H1 (cell line): Measurements from ENCODE around the gene TBX15. TPM values are rescaled to one million over a fixed set of nuclear protein-coding genes. Genes with fewer than 3 reads are reported as not detected.

ENCODE experiments used
- CTCF ChIA-PET: fragments of 300-600 bp; sonication (Branson Sonifier 250); formaldehyde crosslinking; loops from one replicate; lab custom pipeline; 2021; ENCODE audit not compliant: partially characterized antibody; lab: Charles Lee
- POLR2A ChIA-PET: fragments of 300-600 bp; sonication (Branson Sonifier 250); formaldehyde crosslinking; loops from one replicate; lab custom pipeline; 2021; ENCODE audit warnings: inconsistent platforms; ENCODE audit not compliant: partially characterized antibody; lab: Charles Lee
- DNase-seq, 2 experiments: peaks; one replicate each; pipeline versions ENCODE4 v3.0.0 to v3.0.0-alpha.2; 2010 to 2022; ENCODE audit warnings: low spot score in 2 of 2, low read depth in 1 of 2, mixed read lengths in 1 of 2
- FAIRE-seq: peaks from 2 replicates; lab custom pipeline; 2011; peaks lifted over from hg19 to GRCh38; lab: Jason Lieb, UNC
- H2AFZ ChIP-seq: 2 replicates; pipeline ENCODE4 v1.8.1; 2012; ENCODE audit warnings: low read length, inconsistent platforms
- H2AK5ac ChIP-seq: 2 replicates; pipeline ENCODE4 v1.6.1; 2013; ENCODE audit warnings: low read depth, low read length
- H2BK120ac ChIP-seq: replicated peaks from 2 replicates; pipeline ENCODE3; 2013; ENCODE audit warnings: low read depth, low read length, inconsistent platforms
- H2BK12ac ChIP-seq: 2 replicates; pipeline ENCODE4 v1.6.1; 2013; ENCODE audit warnings: low read depth, low read length
- H2BK15ac ChIP-seq: 2 replicates; pipeline ENCODE4 v1.6.1; 2013; ENCODE audit warnings: low read length
- H2BK20ac ChIP-seq: 2 replicates; pipeline ENCODE4 v1.6.1; 2013; ENCODE audit warnings: low read length
- H2BK5ac ChIP-seq: 2 replicates; pipeline ENCODE4 v1.6.1; 2013; ENCODE audit warnings: low read depth, low read length
- H3K14ac ChIP-seq: 2 replicates; pipeline ENCODE4 v1.6.1; 2013; ENCODE audit warnings: inconsistent platforms; ENCODE audit not compliant: insufficient read length
- H3K18ac ChIP-seq: 2 replicates; pipeline ENCODE4 v1.6.1; 2013; ENCODE audit warnings: low read length; ENCODE audit errors: extremely low read depth
- H3K23ac ChIP-seq: 2 replicates; pipeline ENCODE4 v1.6.1; 2013; ENCODE audit warnings: inconsistent platforms; ENCODE audit not compliant: insufficient read length
- H3K23me2 ChIP-seq: 2 replicates; pipeline ENCODE4 v1.6.1; 2013; ENCODE audit warnings: low read depth, low read length
- H3K27ac ChIP-seq: 2 replicates; pipeline ENCODE4 v1.6.1; 2011; ENCODE audit warnings: low read depth, low read length, inconsistent platforms
- H3K27me3 ChIP-seq, 4 experiments: replicated peaks in 1 of 4; 1 replicate in 1 of 4; 2 replicates in 3 of 4; pipeline versions ENCODE4 v1.6.1 to v1.8.1; 2011 to 2013; ENCODE audit warnings: low read length in 3 of 4, mild to moderate bottlenecking in 3 of 4, inconsistent platforms in 2 of 4, mixed read lengths in 2 of 4, moderate library complexity in 1 of 4; ENCODE audit not compliant: control insufficient read depth in 3 of 4, insufficient read depth in 3 of 4; ENCODE audit errors: extremely low read depth in 1 of 4
- H3K36me3 ChIP-seq, 4 experiments: 2 replicates each; pipeline versions ENCODE4 v1.6.1 to v1.8.1; 2011 to 2013; ENCODE audit warnings: mild to moderate bottlenecking in 4 of 4, low read length in 3 of 4, moderate library complexity in 2 of 4, control low read depth in 1 of 4, inconsistent platforms in 1 of 4; ENCODE audit not compliant: insufficient read depth in 4 of 4, control insufficient read depth in 2 of 4
- H3K4ac ChIP-seq: replicated peaks from 2 replicates; pipeline ENCODE3; 2013; ENCODE audit warnings: low read length, low read depth, mixed read lengths, inconsistent platforms; ENCODE audit not compliant: insufficient read length
- H3K4me1 ChIP-seq, 4 experiments: replicated peaks in 1 of 4; 1 replicate in 1 of 4; 2 replicates in 3 of 4; pipeline versions ENCODE4 v1.6.1 to v1.8.1; 2011 to 2013; ENCODE audit warnings: low read length in 3 of 4, inconsistent platforms in 2 of 4, mixed read lengths in 1 of 4; ENCODE audit not compliant: insufficient read depth in 4 of 4, control insufficient read depth in 3 of 4
- H3K4me2 ChIP-seq, 2 experiments: 2 replicates each; pipeline versions ENCODE4 v1.6.1 to v1.8.1; 2011 to 2013; ENCODE audit warnings: low read depth in 2 of 2, low read length in 2 of 2, control low read depth in 1 of 2, inconsistent platforms in 1 of 2, mild to moderate bottlenecking in 1 of 2; ENCODE audit not compliant: insufficient read depth in 1 of 2
- H3K4me3 ChIP-seq, 4 experiments: fragments of 200-600, 300-600 bp in 1 of 4; sonication (generic), shearing (Covaris generic), sonication (Bioruptor Twin) in 1 of 4; 2 replicates each; pipeline versions ENCODE4 v1.5.1 to v1.8.1; 2011 to 2016; ENCODE audit warnings: low read length in 4 of 4, low read depth in 3 of 4, control low read depth in 2 of 4, inconsistent platforms in 2 of 4, mild to moderate bottlenecking in 2 of 4, mixed read lengths in 1 of 4, moderate library complexity in 1 of 4; ENCODE audit not compliant: insufficient read depth in 2 of 4; ENCODE audit errors: extremely low read depth in 1 of 4
- H3K56ac ChIP-seq: replicated peaks from 2 replicates; pipeline ENCODE3; 2013; ENCODE audit warnings: low read depth, mild to moderate bottlenecking, mixed read lengths, low read length, inconsistent platforms; ENCODE audit not compliant: insufficient read length
- H3K79me1 ChIP-seq: 2 replicates; pipeline ENCODE4 v1.6.1; 2013; ENCODE audit warnings: low read depth, low read length, control low read depth
- H3K79me2 ChIP-seq, 2 experiments: 2 replicates each; pipeline versions ENCODE4 v1.6.1 to v1.8.1; 2012 to 2013; ENCODE audit warnings: low read length in 2 of 2, mild to moderate bottlenecking in 2 of 2, inconsistent platforms in 1 of 2; ENCODE audit not compliant: insufficient read depth in 2 of 2, control insufficient read depth in 1 of 2
- H3K9ac ChIP-seq, 4 experiments: replicated peaks in 1 of 4; 1 replicate in 1 of 4; 2 replicates in 3 of 4; pipeline versions ENCODE4 v1.6.1 to v1.8.1; 2011 to 2013; ENCODE audit warnings: low read depth in 3 of 4, low read length in 3 of 4, control low read depth in 2 of 4, mild to moderate bottlenecking in 2 of 4, moderate library complexity in 2 of 4, inconsistent platforms in 1 of 4; ENCODE audit errors: extremely low read depth in 1 of 4
- H3K9me3 ChIP-seq, 2 experiments: 2 replicates each; pipeline versions ENCODE4 v1.6.1 to v1.8.1; 2012 to 2013; ENCODE audit warnings: mild to moderate bottlenecking in 2 of 2, moderate library complexity in 2 of 2, control low read depth in 1 of 2, inconsistent platforms in 1 of 2, low read depth in 1 of 2, low read length in 1 of 2, mixed read lengths in 1 of 2; ENCODE audit not compliant: insufficient read depth in 2 of 2
- H4K20me1 ChIP-seq, 2 experiments: replicated peaks in 1 of 2; 2 replicates each; pipeline versions ENCODE3 to v1.8.1; 2011 to 2013; ENCODE audit warnings: inconsistent platforms in 2 of 2, low read length in 2 of 2, mild to moderate bottlenecking in 1 of 2; ENCODE audit not compliant: insufficient read depth in 2 of 2, control insufficient read depth in 1 of 2
- H4K5ac ChIP-seq: 2 replicates; pipeline ENCODE4 v1.6.1; 2013; ENCODE audit warnings: low read length, low read depth, mixed read lengths, inconsistent platforms; ENCODE audit not compliant: insufficient read length
- H4K8ac ChIP-seq: 2 replicates; pipeline ENCODE4 v1.8.0; 2013; ENCODE audit warnings: mild to moderate bottlenecking, moderate library complexity, low read length, inconsistent platforms; ENCODE audit not compliant: insufficient read depth; ENCODE audit errors: extremely low read depth
- H4K91ac ChIP-seq: replicated peaks from 2 replicates; pipeline ENCODE3; 2013; ENCODE audit warnings: low read length, mixed read lengths, inconsistent platforms; ENCODE audit not compliant: insufficient read length
- EP300 ChIP-seq, 2 experiments: IDR thresholded peaks; 1 replicate in 1 of 2; 2 replicates in 1 of 2; pipeline ENCODE4 v1.6.1; 2011 to 2012; ENCODE audit warnings: low read depth in 2 of 2, low read length in 2 of 2, mild to moderate bottlenecking in 2 of 2, borderline replicate concordance in 1 of 2, inconsistent platforms in 1 of 2, moderate library complexity in 1 of 2
- MAFK ChIP-seq: IDR thresholded peaks from 2 replicates; pipeline ENCODE4 v1.6.1; 2012; ENCODE audit warnings: low read depth, mild to moderate bottlenecking, improper control_type of control experiment, low read length
- RNF2 ChIP-seq: fragments of 200-900, 300-1000 bp; sonication (generic); IDR thresholded peaks from 2 replicates; pipeline ENCODE4 v1.7.1; 2016; ENCODE audit warnings: borderline replicate concordance, low read depth, mild to moderate bottlenecking, antibody characterized with exemption, low read length; ENCODE audit not compliant: poor library complexity, severe bottlenecking; ENCODE audit errors: missing control alignments
- SAP30 ChIP-seq: fragments of 300-600 bp; sonication (generic); IDR thresholded peaks from 2 replicates; pipeline ENCODE4 v1.7.1; 2012; ENCODE audit warnings: low read length, moderate library complexity, mild to moderate bottlenecking, inconsistent platforms; ENCODE audit not compliant: insufficient read depth, insufficient replicate concordance
- WGBS, 2 experiments: shearing (Covaris generic) in 1 of 2; methylation state at CpG; one replicate each; pipeline versions ENCODE4 v1.1.6 to v1.1.7; 2013 to 2015; ENCODE audit warnings: low lambda C conversion rate in 2 of 2, mixed read lengths in 2 of 2, inconsistent platforms in 1 of 2, low coverage in 1 of 2, missing lambda C conversion rate in 1 of 2; ENCODE audit not compliant: insufficient replicate concordance in 2 of 2, insufficient coverage in 1 of 2, insufficient read length in 1 of 2; ENCODE audit errors: extremely low coverage in 1 of 2, missing lambda C conversion rate in 1 of 2; 5-methylcytosine and 5-hydroxymethylcytosine counted together
- polyA plus RNA-seq, 7 experiments: library from polyadenylated mRNA; depleted of rRNA in 3 of 7; stranded (reverse) in 5 of 7; unstranded in 2 of 7; fragments of >200 nt in 5 of 7; fragments of 200-250 nt in 2 of 7; gene quantifications; 1 replicate in 5 of 7; 2 replicates in 1 of 7; 4 replicates in 1 of 7; pipeline versions ENCODE4 v1.2.1 to v1.2.3, GENCODE V29; 2011 to 2013; ENCODE audit warnings: missing spikeins in 2 of 7, mixed read lengths in 2 of 7
- total RNA-seq: library from RNA; stranded (reverse); fragmentation: NEBNext Ultra II Directional; extraction: Animal tissue kit (Norgen Biotek cat#: 25700); gene quantifications from 2 replicates; pipeline ENCODE4 v1.2.1, GENCODE V29; 2021

Gene TBX15
- total and polyA plus RNA-seq, 2 of the 8 experiments (the other 6 are each of a cell fraction or from before 2014, with no cell fraction given): 0.14 to 0.24 TPM

- no peak overlapping the region for H4K5ac ChIP-seq
- H3K23ac ChIP-seq: no peak overlapping the region
- no peak overlapping the region for H4K8ac ChIP-seq
- ChIA-PET POLR2A (no interaction called here), CTCF (interaction anchor here (1.0 kb wide), 1 partner anchor 149 kb away, joined by 3 read pairs; no protein-coding TSS in a partner anchor)
- no peak overlapping the region for H3K9ac ChIP-seq
- H4K91ac ChIP-seq: no peak overlapping the region
- H3K9me3 ChIP-seq: no peaks in the 10 kb centered on the region
- H3K56ac ChIP-seq: no peak overlapping the region
- no peak overlapping the region for H3K14ac ChIP-seq
- DNase-seq (no peak), FAIRE-seq (no peak)
- no peaks in the 10 kb centered on the region for H3K79me1 ChIP-seq
- H3K4me2 ChIP-seq: no peak overlapping the region
- no peak overlapping the region for H2BK12ac ChIP-seq
- H3K36me3 ChIP-seq: no peaks in the 10 kb centered on the region
- H2BK5ac ChIP-seq: no peak overlapping the region
- no peak overlapping the region for H3K27ac ChIP-seq
- H2AK5ac ChIP-seq: no peak overlapping the region
- 92% methylated on average over 3 of the region's 3 CpGs; no CpG with 5 or more reads in 1 of the 2 experiments for WGBS, 2 experiments
- H2BK20ac ChIP-seq: no peak overlapping the region
- H3K79me2 ChIP-seq: no peaks in the 10 kb centered on the region
- H3K18ac ChIP-seq: no peak overlapping the region
- H4K20me1 ChIP-seq: no peaks in the 10 kb centered on the region
- H3K4ac ChIP-seq: no peak overlapping the region
- no peaks in the 10 kb centered on the region for H3K4me1 ChIP-seq
- no peak overlapping the region for H3K4me3 ChIP-seq
- no peak overlapping the region for H2BK120ac ChIP-seq
- H3K27me3 ChIP-seq: no peaks in the 10 kb centered on the region
- H2BK15ac ChIP-seq: no peak overlapping the region
- no peak for TF ChIP-seq EP300 (IDR thresholded peaks at IDR 0.05; ENCODE audit: borderline replicate concordance in 1 of 2, low read depth in 2 of 2, low read length in 2 of 2)
- no peak for TF ChIP-seq SAP30
- TF ChIP-seq MAFK: no peak
- TF ChIP-seq RNF2: no peak
- no peak overlapping the region for H2AFZ ChIP-seq
- H3K23me2 ChIP-seq: no peaks in the 10 kb centered on the region
Observed at GRCh38 chr1:118859999-118860398, 128.1 kb downstream of the TBX15 start.
